H9 (cell line): ENCODE results near the gene GPATCH2. TPM values are rescaled to one million over a fixed set of nuclear protein-coding genes. Genes with fewer than 3 reads are reported as not detected.

ENCODE experiments used
- DNase-seq: peaks from one replicate; pipeline ENCODE4 v3.0.0-alpha.2; 2017
- H2AFZ ChIP-seq: one replicate; pipeline ENCODE4 v1.6.1; 2013; ENCODE audit warnings: mild to moderate bottlenecking, low read length, control low read depth, moderate library complexity
- H2AK5ac ChIP-seq: 2 replicates; pipeline ENCODE4 v1.6.1; 2013; ENCODE audit warnings: low read length, control low read depth, mixed read lengths; ENCODE audit not compliant: insufficient read length
- H2BK120ac ChIP-seq: one replicate; pipeline ENCODE4 v1.6.1; 2013; ENCODE audit warnings: low read depth, mild to moderate bottlenecking, low read length, control low read depth, inconsistent platforms; ENCODE audit not compliant: poor library complexity, severe bottlenecking
- H2BK12ac ChIP-seq: 2 replicates; pipeline ENCODE4 v1.6.1; 2013; ENCODE audit warnings: low read length, control low read depth, mixed read lengths, low read depth; ENCODE audit not compliant: insufficient read length
- H2BK15ac ChIP-seq: 2 replicates; pipeline ENCODE4 v1.6.1; 2013; ENCODE audit warnings: low read depth, low read length, control low read depth
- H2BK20ac ChIP-seq: one replicate; pipeline ENCODE4 v1.6.1; 2013; ENCODE audit warnings: low read depth, mild to moderate bottlenecking, low read length, control low read depth, inconsistent platforms; ENCODE audit not compliant: poor library complexity, severe bottlenecking
- H2BK5ac ChIP-seq: 2 replicates; pipeline ENCODE4 v1.6.1; 2013; ENCODE audit warnings: low read length, control low read depth, mixed read lengths; ENCODE audit not compliant: insufficient read length
- H3K14ac ChIP-seq: 2 replicates; pipeline ENCODE4 v1.6.1; 2013; ENCODE audit warnings: low read length, control low read depth; ENCODE audit not compliant: insufficient read depth
- H3K18ac ChIP-seq: 2 replicates; pipeline ENCODE4 v1.6.1; 2013; ENCODE audit warnings: low read depth, mild to moderate bottlenecking, mixed read lengths, low read length, control low read depth; ENCODE audit not compliant: insufficient read length
- H3K23ac ChIP-seq: 2 replicates; pipeline ENCODE4 v1.6.1; 2013; ENCODE audit warnings: low read length, control low read depth, mixed read lengths, low read depth; ENCODE audit not compliant: insufficient read length
- H3K23me2 ChIP-seq: 2 replicates; pipeline ENCODE4 v1.6.1; 2013; ENCODE audit warnings: low read depth, mild to moderate bottlenecking, mixed read lengths, low read length, control low read depth; ENCODE audit not compliant: insufficient read length, poor library complexity, severe bottlenecking
- H3K27ac ChIP-seq: 2 replicates; pipeline ENCODE4 v1.5.1; 2013; ENCODE audit warnings: low read length, control low read depth, mixed read lengths, low read depth; ENCODE audit not compliant: insufficient read length
- H3K27me3 ChIP-seq: 2 replicates; pipeline ENCODE4 v1.6.1; 2013; ENCODE audit warnings: low read length, control low read depth, inconsistent platforms; ENCODE audit not compliant: insufficient read depth
- H3K4ac ChIP-seq: 2 replicates; pipeline ENCODE4 v1.6.1; 2013; ENCODE audit warnings: low read depth, mild to moderate bottlenecking, control low read depth, inconsistent platforms, low read length, moderate library complexity
- H3K4me1 ChIP-seq: 2 replicates; pipeline ENCODE4 v1.6.1; 2013; ENCODE audit warnings: low read length, control low read depth, inconsistent platforms; ENCODE audit not compliant: insufficient read depth
- H3K4me2 ChIP-seq: 2 replicates; pipeline ENCODE4 v1.6.1; 2013; ENCODE audit warnings: low read length, control low read depth, mixed read lengths; ENCODE audit not compliant: insufficient read length, insufficient read depth
- H3K56ac ChIP-seq: 2 replicates; pipeline ENCODE4 v1.6.1; 2013; ENCODE audit warnings: low read depth, mild to moderate bottlenecking, mixed read lengths, low read length, control low read depth; ENCODE audit not compliant: insufficient read length
- H3K79me1 ChIP-seq: 2 replicates; pipeline ENCODE4 v1.6.1; 2013; ENCODE audit warnings: low read depth, mild to moderate bottlenecking, moderate library complexity, low read length, control low read depth, inconsistent platforms; ENCODE audit not compliant: insufficient read depth, poor library complexity, severe bottlenecking
- H3K79me2 ChIP-seq: 2 replicates; pipeline ENCODE4 v1.6.1; 2013; ENCODE audit warnings: low read length, control low read depth, inconsistent platforms; ENCODE audit not compliant: insufficient read depth
- H3K9ac ChIP-seq: 2 replicates; pipeline ENCODE4 v1.6.1; 2013; ENCODE audit warnings: low read length, control low read depth, mixed read lengths; ENCODE audit not compliant: insufficient read length; ENCODE audit errors: extremely low read depth
- H3K9me3 ChIP-seq: one replicate; pipeline ENCODE4 v1.6.1; 2013; ENCODE audit warnings: low read depth, low read length, inconsistent platforms; ENCODE audit not compliant: control insufficient read depth
- H3T11ph ChIP-seq: one replicate; pipeline ENCODE4 v1.6.1; 2013; ENCODE audit warnings: mild to moderate bottlenecking, low read length, control low read depth, inconsistent platforms
- H4K20me1 ChIP-seq: one replicate; pipeline ENCODE4 v1.6.1; 2013; ENCODE audit not compliant: control insufficient read depth, insufficient read length, insufficient read depth
- H4K5ac ChIP-seq: 2 replicates; pipeline ENCODE4 v1.6.1; 2013; ENCODE audit warnings: low read depth, mild to moderate bottlenecking, mixed read lengths, low read length, control low read depth; ENCODE audit not compliant: insufficient read length
- H4K8ac ChIP-seq: replicated peaks from 2 replicates; pipeline ENCODE4 v1.6.1; 2013; ENCODE audit warnings: low read length, control low read depth, mixed read lengths, low read depth; ENCODE audit not compliant: insufficient read length
- H4K91ac ChIP-seq: 2 replicates; pipeline ENCODE4 v1.6.1; 2013; ENCODE audit warnings: low read depth, mild to moderate bottlenecking, moderate library complexity, mixed read lengths, low read length, control low read depth; ENCODE audit not compliant: insufficient read length
- H3K27ac Mint-ChIP-seq, 3 experiments: 2 replicates in 2 of 3; 3 replicates in 1 of 3; pipeline ENCODE4 v1.8.0; 2020 to 2021; ENCODE audit warnings: mixed read lengths in 3 of 3, mild to moderate bottlenecking in 1 of 3, moderate library complexity in 1 of 3
- H3K27me3 Mint-ChIP-seq: 2 replicates; pipeline ENCODE4 v1.8.0; 2021; ENCODE audit warnings: low read depth, mild to moderate bottlenecking, moderate library complexity, mixed read lengths
- H3K36me3 Mint-ChIP-seq, 3 experiments: 2 replicates in 2 of 3; 3 replicates in 1 of 3; pipeline ENCODE4 v1.8.0; 2020 to 2021; ENCODE audit warnings: low read depth in 3 of 3, mixed read lengths in 3 of 3; ENCODE audit not compliant: insufficient read depth in 1 of 3
- H3K4me1 Mint-ChIP-seq, 2 experiments: 2 replicates each; pipeline ENCODE4 v1.8.0; 2020; ENCODE audit warnings: mixed read lengths in 2 of 2
- H3K4me3 Mint-ChIP-seq, 2 experiments: 2 replicates in 1 of 2; 3 replicates in 1 of 2; pipeline ENCODE4 v1.8.0; 2020 to 2021; ENCODE audit warnings: mild to moderate bottlenecking in 2 of 2, mixed read lengths in 2 of 2, moderate library complexity in 1 of 2
- H3K9me3 Mint-ChIP-seq, 2 experiments: 2 replicates in 1 of 2; 3 replicates in 1 of 2; pipeline ENCODE4 v1.8.0; 2020; ENCODE audit warnings: mild to moderate bottlenecking in 2 of 2, mixed read lengths in 2 of 2, moderate library complexity in 1 of 2
- WGBS: extraction: QIAGEN DNeasy Blood & Tissue Kit; methylation state at CpG from one replicate; pipeline ENCODE4 v1.1.7; 2013; ENCODE audit warnings: missing lambda C conversion rate, low lambda C conversion rate, mixed read lengths; ENCODE audit not compliant: insufficient read length; ENCODE audit errors: extremely low coverage; 5-methylcytosine and 5-hydroxymethylcytosine counted together
- total RNA-seq: library from RNA; stranded (reverse); gene quantifications from 2 replicates; pipeline ENCODE4 v1.2.1, GENCODE V29; 2021
- TF ChIP-seq, protein P1 (sequence below): fragments of 200-600 bp; sonication (generic); conservative IDR thresholded peaks from 3 replicates; pipeline ENCODE4 v1.8.0; 2021; ENCODE audit warnings: antibody characterized with exemption, mild to moderate bottlenecking

The GPATCH2 gene
- total RNA-seq, 1 experiment from 2014 or later = 14.3 TPM

DNA sequence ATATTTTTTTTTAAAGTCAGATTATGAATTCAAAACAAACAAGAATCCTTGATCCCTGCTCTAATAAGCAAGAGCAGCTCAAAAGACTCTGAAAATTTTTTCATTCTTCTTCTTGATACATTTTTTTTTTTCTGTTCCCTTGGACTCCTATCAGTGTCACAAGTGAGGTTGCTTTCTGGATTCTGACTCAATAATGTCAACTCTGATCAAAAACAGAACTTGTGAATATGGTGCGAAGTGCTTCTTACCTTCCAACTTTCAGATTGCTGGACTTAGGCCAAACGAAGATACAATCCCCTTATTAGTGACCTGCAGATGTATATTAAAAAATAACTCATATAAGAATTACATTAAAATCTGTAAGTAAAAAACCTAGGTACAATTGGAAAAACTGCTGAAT, 136.1 kb downstream of the GPATCH2 start:
- H3K27ac ChIP-seq = no peak overlapping the region
- no peak overlapping the region for H3K4me2 ChIP-seq
- WGBS = no CpG with 5 or more reads among the region's 2 CpGs
- DNase-seq = no peak
- H4K5ac ChIP-seq = no peak overlapping the region
- no peak overlapping the region for H4K8ac ChIP-seq
- no peaks in the 10 kb centered on the region for H3K79me1 ChIP-seq
- H3K4ac ChIP-seq = no peak overlapping the region
- H3K27me3 ChIP-seq = no peaks in the 10 kb centered on the region
- H2BK20ac ChIP-seq = no peak overlapping the region
- H3K56ac ChIP-seq = no peak overlapping the region
- H3K36me3 Mint-ChIP-seq = no peaks in the 10 kb centered on the region
- no peaks in the 10 kb centered on the region for H3K9me3 Mint-ChIP-seq
- no peak overlapping the region for H2AK5ac ChIP-seq
- H3K27ac Mint-ChIP-seq = no peak overlapping the region
- H2BK5ac ChIP-seq = no peak overlapping the region
- TF ChIP-seq, protein P1, sequence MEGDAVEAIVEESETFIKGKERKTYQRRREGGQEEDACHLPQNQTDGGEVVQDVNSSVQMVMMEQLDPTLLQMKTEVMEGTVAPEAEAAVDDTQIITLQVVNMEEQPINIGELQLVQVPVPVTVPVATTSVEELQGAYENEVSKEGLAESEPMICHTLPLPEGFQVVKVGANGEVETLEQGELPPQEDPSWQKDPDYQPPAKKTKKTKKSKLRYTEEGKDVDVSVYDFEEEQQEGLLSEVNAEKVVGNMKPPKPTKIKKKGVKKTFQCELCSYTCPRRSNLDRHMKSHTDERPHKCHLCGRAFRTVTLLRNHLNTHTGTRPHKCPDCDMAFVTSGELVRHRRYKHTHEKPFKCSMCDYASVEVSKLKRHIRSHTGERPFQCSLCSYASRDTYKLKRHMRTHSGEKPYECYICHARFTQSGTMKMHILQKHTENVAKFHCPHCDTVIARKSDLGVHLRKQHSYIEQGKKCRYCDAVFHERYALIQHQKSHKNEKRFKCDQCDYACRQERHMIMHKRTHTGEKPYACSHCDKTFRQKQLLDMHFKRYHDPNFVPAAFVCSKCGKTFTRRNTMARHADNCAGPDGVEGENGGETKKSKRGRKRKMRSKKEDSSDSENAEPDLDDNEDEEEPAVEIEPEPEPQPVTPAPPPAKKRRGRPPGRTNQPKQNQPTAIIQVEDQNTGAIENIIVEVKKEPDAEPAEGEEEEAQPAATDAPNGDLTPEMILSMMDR = no peak
- no peaks in the 10 kb centered on the region for H4K20me1 ChIP-seq
- no peak overlapping the region for H2BK15ac ChIP-seq
- H3K18ac ChIP-seq = no peak overlapping the region
- no peak overlapping the region for H4K91ac ChIP-seq
- no peak overlapping the region for H3K4me3 Mint-ChIP-seq
- H3K4me1 ChIP-seq = no peaks in the 10 kb centered on the region; the same call in 1 of the 2 replicates
- H3K79me2 ChIP-seq = no peaks in the 10 kb centered on the region
- no peak overlapping the region for H3K14ac ChIP-seq
- no peaks in the 10 kb centered on the region for H3K9me3 ChIP-seq
- H2AFZ ChIP-seq = no peak overlapping the region
- no peak overlapping the region for H2BK12ac ChIP-seq
- no peak overlapping the region for H2BK120ac ChIP-seq
- peaks cover 7 to 10% of the 10 kb centered on the region in 2 experiments for H3K4me1 Mint-ChIP-seq
- no peaks in the 10 kb centered on the region for H3K27me3 Mint-ChIP-seq
- H3K23me2 ChIP-seq = no peaks in the 10 kb centered on the region
- H3T11ph ChIP-seq = no peak overlapping the region
- H3K9ac ChIP-seq = no peak overlapping the region
- no peak overlapping the region for H3K23ac ChIP-seq
